ENCODE measurements around the gene RNF213.
A peak's percentile ranks its signal among the peaks of the same experiment; 100 is the strongest.

Gene RNF213

DNA sequence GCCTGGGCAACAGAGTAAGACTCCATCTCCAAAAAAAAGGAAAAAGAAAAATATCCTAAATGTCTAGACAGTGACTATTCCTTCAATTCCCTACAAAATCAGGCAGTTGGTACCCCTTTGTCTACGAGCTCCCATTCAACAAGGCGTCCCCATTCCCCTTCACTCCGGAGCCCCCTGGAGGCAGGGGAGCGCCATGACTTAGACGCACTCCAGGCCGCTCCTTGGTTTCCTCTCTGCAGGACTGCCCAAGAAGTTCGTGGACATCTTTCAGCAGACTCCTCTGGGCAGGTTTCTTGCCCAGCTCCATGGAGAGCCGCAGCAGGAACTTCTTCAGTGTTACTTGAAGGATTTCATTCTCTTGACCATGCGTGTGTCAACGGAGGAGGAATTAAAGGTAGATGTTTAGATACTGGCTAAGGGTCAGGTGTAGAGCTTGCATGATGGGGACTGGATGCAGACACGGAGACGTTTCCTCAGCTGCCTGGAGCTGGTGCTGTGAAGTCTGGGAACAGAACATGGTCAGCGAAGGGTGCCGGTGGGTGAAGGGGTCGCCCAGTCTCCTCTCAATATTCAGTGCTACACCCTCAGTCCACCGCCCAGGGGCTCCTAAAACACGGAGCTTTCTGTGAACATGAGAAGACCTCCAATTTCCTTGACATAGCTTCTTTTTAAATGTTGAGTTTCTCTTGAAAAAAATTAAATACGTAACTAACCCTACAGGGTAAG, 101.0 kb downstream of the RNF213 start:
- Histone ChIP-seq H3K36me3 (ENCODE audit: low read length) (no peaks in the 10 kb centered on the region), H4K20me1 (ENCODE audit: low read depth, low read length) (no peaks in the 10 kb centered on the region), H3K27me3 (ENCODE audit: low read length) (no peaks in the 10 kb centered on the region), H3K4me2 (ENCODE audit: low read depth, low read length, poor library complexity, severe bottlenecking) (no peak overlapping the region), H3K9ac (ENCODE audit: low read length) (no peak overlapping the region), H3K79me2 (ENCODE audit: insufficient read depth, low read length) (no peaks in the 10 kb centered on the region), H3K27ac (ENCODE audit: low read depth, low read length) (no peak overlapping the region), H3K4me3 (ENCODE audit: insufficient read depth, low read length, poor library complexity, severe bottlenecking) (no peak overlapping the region), H3F3A (ENCODE audit: insufficient read depth) (no peaks in the 10 kb centered on the region), H3K9me2 (replicated peaks; ENCODE audit: insufficient read depth, low read length) (no peaks in the 10 kb centered on the region), H3K9me3 (ENCODE audit: insufficient read depth, low read length) (no peaks in the 10 kb centered on the region; the same call in 1 of the 2 replicates), H2AFZ (ENCODE audit: low read depth, low read length, severe bottlenecking) (no peak overlapping the region)
- TF ChIP-seq, protein P1, sequence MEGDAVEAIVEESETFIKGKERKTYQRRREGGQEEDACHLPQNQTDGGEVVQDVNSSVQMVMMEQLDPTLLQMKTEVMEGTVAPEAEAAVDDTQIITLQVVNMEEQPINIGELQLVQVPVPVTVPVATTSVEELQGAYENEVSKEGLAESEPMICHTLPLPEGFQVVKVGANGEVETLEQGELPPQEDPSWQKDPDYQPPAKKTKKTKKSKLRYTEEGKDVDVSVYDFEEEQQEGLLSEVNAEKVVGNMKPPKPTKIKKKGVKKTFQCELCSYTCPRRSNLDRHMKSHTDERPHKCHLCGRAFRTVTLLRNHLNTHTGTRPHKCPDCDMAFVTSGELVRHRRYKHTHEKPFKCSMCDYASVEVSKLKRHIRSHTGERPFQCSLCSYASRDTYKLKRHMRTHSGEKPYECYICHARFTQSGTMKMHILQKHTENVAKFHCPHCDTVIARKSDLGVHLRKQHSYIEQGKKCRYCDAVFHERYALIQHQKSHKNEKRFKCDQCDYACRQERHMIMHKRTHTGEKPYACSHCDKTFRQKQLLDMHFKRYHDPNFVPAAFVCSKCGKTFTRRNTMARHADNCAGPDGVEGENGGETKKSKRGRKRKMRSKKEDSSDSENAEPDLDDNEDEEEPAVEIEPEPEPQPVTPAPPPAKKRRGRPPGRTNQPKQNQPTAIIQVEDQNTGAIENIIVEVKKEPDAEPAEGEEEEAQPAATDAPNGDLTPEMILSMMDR (IDR thresholded peaks at IDR 0.05; ENCODE audit: insufficient read depth, low read length, poor library complexity, severe bottlenecking): peak; percentile 9
- no peak for TF ChIP-seq EZH2phosphoT487 (conservative IDR thresholded peaks at IDR 0.05; ENCODE audit: low read length)

DNA sequence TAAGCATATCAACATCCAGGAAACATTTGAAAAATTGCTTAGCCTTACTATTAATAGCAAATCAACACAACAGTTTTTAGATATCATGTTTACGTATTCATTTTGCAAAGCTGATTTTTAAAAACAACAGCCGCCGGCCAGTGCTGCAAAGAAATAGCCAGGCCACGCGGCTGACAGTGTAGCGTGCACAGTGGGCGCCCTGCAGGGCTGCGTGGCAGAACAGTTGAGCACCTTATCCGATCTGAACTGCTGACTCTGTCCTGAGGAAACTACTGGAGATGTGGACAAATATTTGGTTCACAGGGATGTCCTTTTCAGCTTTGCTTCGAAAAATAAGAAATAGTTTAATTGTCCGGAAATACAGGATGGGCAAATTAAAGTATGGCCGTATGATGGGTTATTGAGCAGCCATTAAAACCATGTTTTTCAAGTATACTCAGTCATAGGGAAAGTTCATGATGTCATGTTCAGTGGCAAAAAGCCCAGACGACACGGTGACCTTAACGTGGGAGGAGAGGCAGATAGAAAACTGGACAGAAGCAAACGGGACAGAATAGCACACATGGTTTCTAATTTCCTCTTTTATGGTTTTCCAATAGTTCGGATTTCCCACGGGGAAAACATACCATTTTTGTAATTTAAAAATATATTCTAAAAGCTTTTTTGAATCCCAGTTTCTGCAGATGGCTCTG, 101.9 kb downstream of the RNF213 start:
- Histone ChIP-seq H3K9ac (ENCODE audit: low read length) (no peak overlapping the region), H3K27me3 (ENCODE audit: low read length) (no peaks in the 10 kb centered on the region), H3K36me3 (ENCODE audit: low read length) (no peaks in the 10 kb centered on the region), H2AFZ (ENCODE audit: low read depth, low read length, severe bottlenecking) (no peak overlapping the region), H3K4me3 (ENCODE audit: insufficient read depth, low read length, poor library complexity, severe bottlenecking) (no peak overlapping the region), H3K79me2 (ENCODE audit: insufficient read depth, low read length) (no peaks in the 10 kb centered on the region), H3K9me3 (ENCODE audit: insufficient read depth, low read length) (no peaks in the 10 kb centered on the region; the same call in 1 of the 2 replicates), H3K27ac (ENCODE audit: low read depth, low read length) (no peak overlapping the region), H3F3A (ENCODE audit: insufficient read depth) (no peaks in the 10 kb centered on the region), H3K4me2 (ENCODE audit: low read depth, low read length, poor library complexity, severe bottlenecking) (no peak overlapping the region), H4K20me1 (ENCODE audit: low read depth, low read length) (no peaks in the 10 kb centered on the region), H3K9me2 (replicated peaks; ENCODE audit: insufficient read depth, low read length) (no peaks in the 10 kb centered on the region)
- TF ChIP-seq, protein P1 (IDR thresholded peaks at IDR 0.05; ENCODE audit: insufficient read depth, low read length, poor library complexity, severe bottlenecking): no peak
- TF ChIP-seq EZH2phosphoT487 (conservative IDR thresholded peaks at IDR 0.05; ENCODE audit: low read length): no peak

DNA sequence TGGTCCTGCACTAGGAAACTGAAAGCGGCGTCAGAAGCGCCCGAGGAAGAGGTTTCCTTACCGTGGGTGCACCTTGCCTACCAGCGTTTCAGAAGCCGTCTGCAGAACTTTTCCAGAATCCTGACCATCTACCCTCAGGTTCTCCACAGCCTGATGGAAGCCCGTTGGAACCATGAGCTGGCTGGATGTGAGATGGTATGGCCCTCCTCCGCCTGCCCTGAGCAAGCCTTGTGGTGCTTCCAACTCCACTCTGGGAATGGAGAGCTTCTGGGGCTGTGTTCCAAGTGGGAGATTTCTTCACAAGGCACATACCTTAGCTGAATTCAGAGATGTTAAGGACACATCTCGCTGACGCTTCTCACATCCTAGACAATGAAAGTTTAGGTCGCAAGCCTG, 102.5 kb downstream of the RNF213 start:
- no peak overlapping the region for H3K9ac ChIP-seq (ENCODE audit: low read length)
- no peaks in the 10 kb centered on the region; the same call in 1 of the 2 replicates for H3K9me3 ChIP-seq (ENCODE audit: insufficient read depth, low read length)
- H3K36me3 ChIP-seq (ENCODE audit: low read length): no peaks in the 10 kb centered on the region
- no peaks in the 10 kb centered on the region for H3F3A ChIP-seq (ENCODE audit: insufficient read depth)
- H2AFZ ChIP-seq (ENCODE audit: low read depth, low read length, severe bottlenecking): no peak overlapping the region
- no peaks in the 10 kb centered on the region for H3K79me2 ChIP-seq (ENCODE audit: insufficient read depth, low read length)
- no peaks in the 10 kb centered on the region for H4K20me1 ChIP-seq (ENCODE audit: low read depth, low read length)
- no peak overlapping the region for H3K27ac ChIP-seq (ENCODE audit: low read depth, low read length)
- H3K4me2 ChIP-seq (ENCODE audit: low read depth, low read length, poor library complexity, severe bottlenecking): no peak overlapping the region
- no peak overlapping the region for H3K4me3 ChIP-seq (ENCODE audit: insufficient read depth, low read length, poor library complexity, severe bottlenecking)
- no peaks in the 10 kb centered on the region for H3K27me3 ChIP-seq (ENCODE audit: low read length)
- no peaks in the 10 kb centered on the region for H3K9me2 ChIP-seq (replicated peaks; ENCODE audit: insufficient read depth, low read length)
- TF ChIP-seq, protein P1 (IDR thresholded peaks at IDR 0.05; ENCODE audit: insufficient read depth, low read length, poor library complexity, severe bottlenecking): no peak
- TF ChIP-seq EZH2phosphoT487 (conservative IDR thresholded peaks at IDR 0.05; ENCODE audit: low read length): no peak

Data from SU-DHL-6 (cell line).